ENCODE measurements around the gene NTRK2.

GRCh38 chr9:84880835-84881234, 211.3 kb downstream of the NTRK2 start:
- TF ChIP-seq ZNF384 (IDR thresholded peaks at IDR 0.05; ENCODE audit: borderline replicate concordance, low read depth, low read length) (no peak), USF2 (IDR thresholded peaks at IDR 0.05; ENCODE audit: borderline replicate concordance, low read depth, low read length) (no peak)
- TF ChIP-seq, protein P1, sequence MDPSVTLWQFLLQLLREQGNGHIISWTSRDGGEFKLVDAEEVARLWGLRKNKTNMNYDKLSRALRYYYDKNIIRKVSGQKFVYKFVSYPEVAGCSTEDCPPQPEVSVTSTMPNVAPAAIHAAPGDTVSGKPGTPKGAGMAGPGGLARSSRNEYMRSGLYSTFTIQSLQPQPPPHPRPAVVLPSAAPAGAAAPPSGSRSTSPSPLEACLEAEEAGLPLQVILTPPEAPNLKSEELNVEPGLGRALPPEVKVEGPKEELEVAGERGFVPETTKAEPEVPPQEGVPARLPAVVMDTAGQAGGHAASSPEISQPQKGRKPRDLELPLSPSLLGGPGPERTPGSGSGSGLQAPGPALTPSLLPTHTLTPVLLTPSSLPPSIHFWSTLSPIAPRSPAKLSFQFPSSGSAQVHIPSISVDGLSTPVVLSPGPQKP (IDR thresholded peaks at IDR 0.05; ENCODE audit: low read depth, low read length) = no peak
- TF ChIP-seq, protein P2, sequence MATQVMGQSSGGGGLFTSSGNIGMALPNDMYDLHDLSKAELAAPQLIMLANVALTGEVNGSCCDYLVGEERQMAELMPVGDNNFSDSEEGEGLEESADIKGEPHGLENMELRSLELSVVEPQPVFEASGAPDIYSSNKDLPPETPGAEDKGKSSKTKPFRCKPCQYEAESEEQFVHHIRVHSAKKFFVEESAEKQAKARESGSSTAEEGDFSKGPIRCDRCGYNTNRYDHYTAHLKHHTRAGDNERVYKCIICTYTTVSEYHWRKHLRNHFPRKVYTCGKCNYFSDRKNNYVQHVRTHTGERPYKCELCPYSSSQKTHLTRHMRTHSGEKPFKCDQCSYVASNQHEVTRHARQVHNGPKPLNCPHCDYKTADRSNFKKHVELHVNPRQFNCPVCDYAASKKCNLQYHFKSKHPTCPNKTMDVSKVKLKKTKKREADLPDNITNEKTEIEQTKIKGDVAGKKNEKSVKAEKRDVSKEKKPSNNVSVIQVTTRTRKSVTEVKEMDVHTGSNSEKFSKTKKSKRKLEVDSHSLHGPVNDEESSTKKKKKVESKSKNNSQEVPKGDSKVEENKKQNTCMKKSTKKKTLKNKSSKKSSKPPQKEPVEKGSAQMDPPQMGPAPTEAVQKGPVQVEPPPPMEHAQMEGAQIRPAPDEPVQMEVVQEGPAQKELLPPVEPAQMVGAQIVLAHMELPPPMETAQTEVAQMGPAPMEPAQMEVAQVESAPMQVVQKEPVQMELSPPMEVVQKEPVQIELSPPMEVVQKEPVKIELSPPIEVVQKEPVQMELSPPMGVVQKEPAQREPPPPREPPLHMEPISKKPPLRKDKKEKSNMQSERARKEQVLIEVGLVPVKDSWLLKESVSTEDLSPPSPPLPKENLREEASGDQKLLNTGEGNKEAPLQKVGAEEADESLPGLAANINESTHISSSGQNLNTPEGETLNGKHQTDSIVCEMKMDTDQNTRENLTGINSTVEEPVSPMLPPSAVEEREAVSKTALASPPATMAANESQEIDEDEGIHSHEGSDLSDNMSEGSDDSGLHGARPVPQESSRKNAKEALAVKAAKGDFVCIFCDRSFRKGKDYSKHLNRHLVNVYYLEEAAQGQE (IDR thresholded peaks at IDR 0.05; ENCODE audit: low read depth, low read length) = no peak
